Neural cell (in vitro differentiated cells): ENCODE measurements around the gene ANXA4. TPM values are rescaled to one million over a fixed set of nuclear protein-coding genes. Genes with fewer than 3 reads are reported as not detected.

Experiments
- H2AFZ ChIP-seq: fragments of 200-600, 300-800 bp; sonication (generic), shearing (Covaris generic); 2 replicates; pipeline ENCODE4 v1.6.0; 2014; ENCODE audit warnings: low read depth, mild to moderate bottlenecking, antibody characterized with exemption, low read length, moderate library complexity
- H3F3A ChIP-seq: fragments of 200-600 bp; shearing (Covaris generic); 2 replicates; pipeline ENCODE4 v1.6.1; 2016; ENCODE audit warnings: mild to moderate bottlenecking, moderate library complexity, mixed read lengths, antibody characterized with exemption, low read length; ENCODE audit not compliant: insufficient read depth, poor library complexity, severe bottlenecking
- H3K27ac ChIP-seq: fragments of 200-600, 300-800 bp; sonication (generic), shearing (Covaris generic); 2 replicates; pipeline ENCODE4 v1.5.1; 2014; ENCODE audit warnings: mild to moderate bottlenecking, low read length, moderate library complexity
- H3K27me3 ChIP-seq: fragments of 300-800, 200-600 bp; sonication (generic), shearing (Covaris generic); 2 replicates; pipeline ENCODE4 v1.6.0; 2014; ENCODE audit warnings: mild to moderate bottlenecking, low read depth, low read length, moderate library complexity; ENCODE audit not compliant: insufficient read depth
- H3K36me3 ChIP-seq: fragments of 300-800, 200-600 bp; sonication (generic), shearing (Covaris generic); 2 replicates; pipeline ENCODE4 v1.5.1; 2014; ENCODE audit warnings: mild to moderate bottlenecking, antibody characterized with exemption, low read length, moderate library complexity; ENCODE audit not compliant: insufficient read depth
- H3K4me2 ChIP-seq: fragments of 300-800, 200-600 bp; sonication (generic), shearing (Covaris generic); 2 replicates; pipeline ENCODE4 v1.6.0; 2014; ENCODE audit warnings: mild to moderate bottlenecking, low read length
- H3K4me3 ChIP-seq: fragments of 300-800, 200-600 bp; sonication (generic), shearing (Covaris generic); 2 replicates; pipeline ENCODE4 v1.5.1; 2014; ENCODE audit warnings: mild to moderate bottlenecking, low read length, moderate library complexity
- H3K79me2 ChIP-seq: fragments of 200-600 bp; shearing (Covaris generic); replicated peaks from 2 replicates; pipeline ENCODE4 v1.6.0; 2014; ENCODE audit warnings: mild to moderate bottlenecking, low read length, moderate library complexity; ENCODE audit not compliant: insufficient read depth
- H3K9ac ChIP-seq: fragments of 300-800, 200-600 bp; sonication (generic), shearing (Covaris generic); 2 replicates; pipeline ENCODE4 v1.6.1; 2016; ENCODE audit warnings: mild to moderate bottlenecking, low read length, mixed read lengths
- H3K9me2 ChIP-seq: fragments of 200-600 bp; shearing (Covaris generic); 2 replicates; pipeline ENCODE4 v1.6.1; 2016; ENCODE audit warnings: mild to moderate bottlenecking, low read length, mixed read lengths; ENCODE audit not compliant: insufficient read depth
- H3K9me3 ChIP-seq: fragments of 200-600, 300-800 bp; sonication (generic), shearing (Covaris generic); 2 replicates; pipeline ENCODE4 v1.6.1; 2016; ENCODE audit warnings: mild to moderate bottlenecking, mixed run types, low read length, moderate library complexity, mixed read lengths
- H4K20me1 ChIP-seq: fragments of 200-600 bp; shearing (Covaris generic); 2 replicates; pipeline ENCODE4 v1.6.1; 2016; ENCODE audit warnings: mild to moderate bottlenecking, mixed run types; ENCODE audit not compliant: insufficient read depth
- CTCF ChIP-seq: fragments of 450-650 bp; IDR thresholded peaks from 2 replicates; pipeline ENCODE4 v1.5.1; 2014; ENCODE audit warnings: antibody characterized with exemption, mild to moderate bottlenecking, moderate library complexity; ENCODE audit not compliant: poor library complexity, severe bottlenecking
- EP300 ChIP-seq: fragments of 450-650 bp; conservative IDR thresholded peaks from 2 replicates; pipeline ENCODE4 v1.6.1; 2014; ENCODE audit warnings: antibody characterized with exemption, mild to moderate bottlenecking, moderate library complexity; ENCODE audit not compliant: poor library complexity, severe bottlenecking
- EZH2 ChIP-seq: fragments of 200-600, 300-800 bp; shearing (Covaris generic), sonication (generic); IDR thresholded peaks from 2 replicates; pipeline ENCODE4 v1.6.1; 2014; ENCODE audit warnings: antibody characterized with exemption, low read length, borderline replicate concordance, mild to moderate bottlenecking; ENCODE audit not compliant: insufficient read depth, poor library complexity, severe bottlenecking
- MXI1 ChIP-seq: fragments of 450-650 bp; conservative IDR thresholded peaks from 2 replicates; pipeline ENCODE4 v1.6.1; 2014; ENCODE audit warnings: antibody characterized with exemption, mild to moderate bottlenecking; ENCODE audit not compliant: poor library complexity, severe bottlenecking
- POLR2AphosphoS5 ChIP-seq: IDR thresholded peaks from 2 replicates; pipeline ENCODE4 v1.6.1; 2012
- RAD21 ChIP-seq: fragments of 450-650 bp; conservative IDR thresholded peaks from 2 replicates; pipeline ENCODE4 v1.6.1; 2014; ENCODE audit warnings: antibody characterized with exemption, mild to moderate bottlenecking, moderate library complexity
- REST ChIP-seq: IDR thresholded peaks from 2 replicates; pipeline ENCODE4 v1.6.1; 2012; ENCODE audit warnings: borderline replicate concordance
- SMC3 ChIP-seq: fragments of 450-650 bp; conservative IDR thresholded peaks from 2 replicates; pipeline ENCODE4 v1.6.1; 2014; ENCODE audit warnings: antibody characterized with exemption, mild to moderate bottlenecking, moderate library complexity; ENCODE audit not compliant: poor library complexity
- TAF1 ChIP-seq: IDR thresholded peaks from 2 replicates; pipeline ENCODE4 v1.6.1; 2012; ENCODE audit warnings: low read depth
- polyA plus RNA-seq: library from polyadenylated mRNA; depleted of rRNA; stranded (reverse); fragments of >200 nt; gene quantifications from 2 replicates; pipeline ENCODE4 v1.2.3, GENCODE V29; 2014

ANXA4 gene
- polyA plus RNA-seq, 1 donor from 2014 or later = 1.8 TPM

- H3K4me2 ChIP-seq = no peak overlapping the region
- no peak overlapping the region for H2AFZ ChIP-seq
Measured at GRCh38 chr2:69846182-69847067, 104.5 kb downstream of the ANXA4 start.

More at GRCh38 chr2:69846182-69847067, 104.5 kb downstream of the ANXA4 start:
- no peaks in the 10 kb centered on the region for H4K20me1 ChIP-seq
- no peak overlapping the region for H3K27ac ChIP-seq
- no peaks in the 10 kb centered on the region for H3K79me2 ChIP-seq
- TF ChIP-seq REST (no peak), RAD21 (no peak), MXI1 (no peak), CTCF (no peak), EZH2 (no peak), POLR2AphosphoS5 (no peak), TAF1 (no peak), SMC3 (no peak), EP300 (no peak)
- H3K9me3 ChIP-seq = no peaks in the 10 kb centered on the region
- no peaks in the 10 kb centered on the region for H3F3A ChIP-seq
- no peaks in the 10 kb centered on the region for H3K9me2 ChIP-seq
- no peak overlapping the region for H3K4me3 ChIP-seq
- H3K27me3 ChIP-seq = no peaks in the 10 kb centered on the region
- H3K36me3 ChIP-seq = peaks cover 8% of the 10 kb centered on the region
- H3K9ac ChIP-seq = no peak overlapping the region
